ENCODE measurements around the gene C20orf96.
"Not testable (repeated sequence)": the region's sequence is repeated elsewhere in the genome, so short reads cannot be mapped to it uniquely, and the experiment has no call there.

GRCh38 chr20:225879-226278, 64.7 kb downstream of the C20orf96 start:
- not testable (repeated sequence) for TF ChIP-seq CTCF (IDR thresholded peaks at IDR 0.05); POLR2A (IDR thresholded peaks at IDR 0.05; ENCODE audit: low read depth); POLR2AphosphoS5 (IDR thresholded peaks at IDR 0.05); EP300 (IDR thresholded peaks at IDR 0.05)

Measured in esophagus muscularis mucosa (tissue), 4 donors.